HepG2 (cell line): Measurements from ENCODE around the gene CTF1. TPM values are rescaled to one million over a fixed set of nuclear protein-coding genes. Genes with fewer than 3 reads are reported as not detected.

Experiments used
- AHDC1 ChIP-seq: sonication (generic); formaldehyde crosslinking; IDR thresholded peaks from 2 replicates; pipeline ENCODE4 v1.5.1; 2020; ENCODE audit warnings: mild to moderate bottlenecking, missing genetic modification reagents, borderline replicate concordance
- CBX2 ChIP-seq, 2 experiments: fragments of 200-600 bp in 1 of 2; sonication (generic); formaldehyde crosslinking in 1 of 2; IDR thresholded peaks; 2 replicates each; pipeline versions ENCODE4 v1.7.0 to v1.8.1; 2018 to 2022; ENCODE audit warnings: low read depth in 2 of 2, low read length in 1 of 2, mild to moderate bottlenecking in 1 of 2, missing genetic modification reagents in 1 of 2
- CCDC6 ChIP-seq: sonication (generic); formaldehyde crosslinking; IDR thresholded peaks from 2 replicates; pipeline ENCODE4 v1.8.1; 2022; ENCODE audit warnings: mild to moderate bottlenecking, missing genetic modification reagents, moderate library complexity
- FOSL2 ChIP-seq: sonication (generic); formaldehyde crosslinking; IDR thresholded peaks from 2 replicates; pipeline ENCODE4 v1.4.0; 2020; ENCODE audit warnings: missing genetic modification reagents
- FOXA3 ChIP-seq: IDR thresholded peaks from 2 replicates; pipeline ENCODE4 v1.6.1; 2016; ENCODE audit warnings: missing genetic modification reagents, missing compliant biosample characterization
- FOXK1 ChIP-seq: sonication (generic); formaldehyde crosslinking; IDR thresholded peaks from 2 replicates; pipeline ENCODE4 v1.4.0; 2020; ENCODE audit warnings: low read depth, missing genetic modification reagents, borderline replicate concordance
- MNT ChIP-seq: fragments of 450-650 bp; IDR thresholded peaks from 2 replicates; pipeline ENCODE4 v1.6.1; 2016
- MYC ChIP-seq: sonication (generic); formaldehyde crosslinking; IDR thresholded peaks from 2 replicates; pipeline ENCODE4 v1.9.0; 2021; ENCODE audit warnings: missing genetic modification reagents, borderline replicate concordance
- MYPOP ChIP-seq: sonication (generic); formaldehyde crosslinking; IDR thresholded peaks from 2 replicates; pipeline ENCODE4 v1.8.1; 2023; ENCODE audit warnings: mild to moderate bottlenecking, moderate library complexity, missing genetic modification reagents
- MZF1 ChIP-seq: sonication (generic); formaldehyde crosslinking; IDR thresholded peaks from 2 replicates; pipeline ENCODE4 v1.8.1; 2023; ENCODE audit warnings: mild to moderate bottlenecking, missing genetic modification reagents, borderline replicate concordance
- ZBTB46 ChIP-seq: sonication (generic); formaldehyde crosslinking; IDR thresholded peaks from 2 replicates; pipeline ENCODE4 v1.4.0; 2020; ENCODE audit warnings: mild to moderate bottlenecking, missing genetic modification reagents, borderline replicate concordance
- ZNF121 ChIP-seq: sonication (generic); formaldehyde crosslinking; IDR thresholded peaks from 2 replicates; pipeline ENCODE4 v1.5.0; 2020; ENCODE audit warnings: mild to moderate bottlenecking, missing genetic modification reagents
- ZNF292 ChIP-seq: sonication (generic); formaldehyde crosslinking; IDR thresholded peaks from 2 replicates; pipeline ENCODE4 v1.8.1; 2022; ENCODE audit warnings: mild to moderate bottlenecking, low read depth, missing genetic modification reagents, borderline replicate concordance
- ZNF484 ChIP-seq: sonication (generic); formaldehyde crosslinking; IDR thresholded peaks from 2 replicates; pipeline ENCODE4 v1.5.1; 2020; ENCODE audit warnings: mild to moderate bottlenecking, low read depth, missing genetic modification reagents, borderline replicate concordance
- ZNF550 ChIP-seq: sonication (generic); formaldehyde crosslinking; IDR thresholded peaks from 2 replicates; pipeline ENCODE4 v1.4.0; 2020; ENCODE audit warnings: mild to moderate bottlenecking, missing genetic modification reagents, borderline replicate concordance
- ZNF781 ChIP-seq: sonication (generic); formaldehyde crosslinking; IDR thresholded peaks from 2 replicates; pipeline ENCODE4 v1.5.1; 2020; ENCODE audit warnings: borderline replicate concordance, mild to moderate bottlenecking, missing genetic modification reagents; ENCODE audit errors: not compliant biosample characterization
- ZSCAN25 ChIP-seq: sonication (generic); formaldehyde crosslinking; IDR thresholded peaks from 2 replicates; pipeline ENCODE4 v1.8.0; 2022; ENCODE audit warnings: mild to moderate bottlenecking, missing genetic modification reagents
- polyA plus RNA-seq, 8 experiments: library from polyadenylated mRNA; depleted of rRNA in 3 of 8; stranded (reverse) in 7 of 8; unstranded in 1 of 8; fragments of >200 nt; fragmentation: Illumina TruSeq in 4 of 8; extraction: Trizol in 4 of 8; gene quantifications; 2 replicates each; pipeline versions ENCODE4 v1.2.1 to v1.2.3, GENCODE V29; 2011 to 2016; ENCODE audit warnings: low read depth in 4 of 8, missing spikeins in 1 of 8, mixed read lengths in 1 of 8; ENCODE audit not compliant: insufficient read depth in 1 of 8
- total RNA-seq, 5 experiments: library from RNA; depleted of rRNA; stranded (reverse); fragments of >200 nt; fragmentation: Illumina TruSeq; extraction: Trizol; gene quantifications; 2 replicates each; pipeline ENCODE4 v1.2.3, GENCODE V29; 2016; ENCODE audit warnings: low read depth in 1 of 5

CTF1 gene
- total and polyA plus RNA-seq, 2 of the 13 experiments (the other 11 are each of a cell fraction or from before 2014, with no cell fraction given) = 0.13 to 1.8 TPM

- TF ChIP-seq MYPOP (CRISPR knock-in tag) (peak; percentile 45; the same call in 1 of the 2 replicates), ZNF484 (CRISPR knock-in tag) (no peak), ZNF292 (CRISPR knock-in tag) (peak; percentile 89), MYC (CRISPR knock-in tag) (peak; percentile 74; the same call in 1 of the 2 replicates), FOSL2 (peak; percentile 64), ZNF121 (CRISPR knock-in tag) (peak; percentile 40; the same call in 1 of the 2 replicates), ZNF550 (CRISPR knock-in tag) (no peak), AHDC1 (CRISPR knock-in tag) (peak; percentile 51), CBX2 (IDR thresholded peaks at IDR 0.05; ENCODE audit: low read depth, low read length) (no peak), CBX2 (CRISPR knock-in tag; IDR thresholded peaks at IDR 0.05; ENCODE audit: low read depth) (no peak), FOXK1 (CRISPR knock-in tag) (peak; percentile 58; the same call in 1 of the 2 replicates), FOXA3 (CRISPR knock-in tag) (peak; percentile 81), ZBTB46 (peak; percentile 93), ZNF781 (CRISPR knock-in tag) (no peak), CCDC6 (CRISPR knock-in tag) (peak; percentile 90), MZF1 (CRISPR knock-in tag) (no peak), MNT (peak; percentile 50; the same call in 1 of the 2 replicates), ZSCAN25 (CRISPR knock-in tag) (peak; percentile 79; the same call in 1 of the 2 replicates)
Measured at GRCh38 chr16:30949650-30950515, 53.5 kb downstream of the CTF1 start (continued).
